Measurements from ENCODE around the gene STK4. TPM values are rescaled to one million over a fixed set of nuclear protein-coding genes. Genes with fewer than 3 reads are reported as not detected.
A peak's percentile ranks its signal among the peaks of the same experiment; 100 is the strongest.

Gene STK4
- total RNA-seq, 1 experiment from 2014 or later: 43.0 TPM

- Mint-ChIP-seq H3K9me3 (no peaks in the 10 kb centered on the region), H3K36me3 (ENCODE audit: insufficient read depth in 1 of 3, low read depth in 3 of 3) (peaks cover 4 to 42% (median 25%) of the 10 kb centered on the region in 3 experiments; a peak in 6 of 7 replicates), H3K4me3 (no peak overlapping the region), H3K27me3 (ENCODE audit: low read depth) (no peaks in the 10 kb centered on the region), H3K4me1 (peaks cover 3 to 17% of the 10 kb centered on the region in 2 experiments), H3K27ac (peak overlapping the region in 2 of 3 experiments; percentile 38 to 89; a peak in 3 of 7 replicates)
- H4K91ac ChIP-seq (ENCODE audit: insufficient read length, low read depth, low read length): no peak overlapping the region
- H3K4ac ChIP-seq (ENCODE audit: low read depth, low read length): no peak overlapping the region
- H3K18ac ChIP-seq (ENCODE audit: insufficient read length, low read depth, low read length): no peak overlapping the region
- H3K14ac ChIP-seq (ENCODE audit: insufficient read depth, low read length): no peak overlapping the region
- no peak overlapping the region for H3T11ph ChIP-seq (ENCODE audit: low read length)
- H4K8ac ChIP-seq (replicated peaks; ENCODE audit: insufficient read length, low read depth, low read length): no peak overlapping the region
- no peak overlapping the region for H2BK120ac ChIP-seq (ENCODE audit: low read depth, low read length, poor library complexity, severe bottlenecking)
- H3K23me2 ChIP-seq (ENCODE audit: insufficient read length, low read depth, low read length, poor library complexity, severe bottlenecking): no peaks in the 10 kb centered on the region
- H4K20me1 ChIP-seq (ENCODE audit: control insufficient read depth, insufficient read depth, insufficient read length): no peaks in the 10 kb centered on the region
- no peak overlapping the region for H2BK12ac ChIP-seq (ENCODE audit: insufficient read length, low read depth, low read length)
- H3K27ac ChIP-seq (ENCODE audit: insufficient read length, low read depth, low read length): no peak overlapping the region
- H2BK15ac ChIP-seq (ENCODE audit: low read depth, low read length): no peak overlapping the region
- H3K9me3 ChIP-seq (ENCODE audit: control insufficient read depth, low read depth, low read length): no peaks in the 10 kb centered on the region
- no peaks in the 10 kb centered on the region for H3K79me1 ChIP-seq (ENCODE audit: insufficient read depth, low read depth, low read length, poor library complexity, severe bottlenecking)
- TF ChIP-seq CTCF (conservative IDR thresholded peaks at IDR 0.05): no peak
- no peak overlapping the region for H3K23ac ChIP-seq (ENCODE audit: insufficient read length, low read depth, low read length)
- no peak overlapping the region for H3K9ac ChIP-seq (ENCODE audit: extremely low read depth, insufficient read length, low read length)
- H3K27me3 ChIP-seq (ENCODE audit: insufficient read depth, low read length): no peaks in the 10 kb centered on the region
- H3K4me1 ChIP-seq (ENCODE audit: insufficient read depth, low read length): no peaks in the 10 kb centered on the region
- H2AK5ac ChIP-seq (ENCODE audit: insufficient read length, low read length): no peak overlapping the region
- no peak overlapping the region for H2AFZ ChIP-seq (ENCODE audit: low read length)
- no peaks in the 10 kb centered on the region for H3K79me2 ChIP-seq (ENCODE audit: insufficient read depth, low read length)
- H4K5ac ChIP-seq (ENCODE audit: insufficient read length, low read depth, low read length): no peak overlapping the region
- no peak for DNase-seq
- no peak overlapping the region for H2BK5ac ChIP-seq (ENCODE audit: insufficient read length, low read length)
- H3K4me2 ChIP-seq (ENCODE audit: insufficient read depth, insufficient read length, low read length): no peak overlapping the region
- no peak overlapping the region for H2BK20ac ChIP-seq (ENCODE audit: low read depth, low read length, poor library complexity, severe bottlenecking)
- H3K56ac ChIP-seq (ENCODE audit: insufficient read length, low read depth, low read length): no peak overlapping the region
Observed at GRCh38 chr20:44990957-44991356, 24.6 kb downstream of the STK4 start.

Measured in H9 (cell line).